Stimulated activated CD4-positive, alpha-beta T cell treated with anti-CD3 and anti-CD28 coated beads, Interleukin-2, amount 100 ng/mL, for 4 hours (primary cell): ENCODE data around the gene DCAF17.
"Not testable (repeated sequence)": the region's sequence is repeated elsewhere in the genome, so short reads cannot be mapped to it uniquely, and the experiment has no call there.

Experiments used
- DNase-seq: peaks from one replicate; pipeline ENCODE4 v3.0.0-alpha.2; 2020; ENCODE audit warnings: low read depth

DCAF17 gene

DNA sequence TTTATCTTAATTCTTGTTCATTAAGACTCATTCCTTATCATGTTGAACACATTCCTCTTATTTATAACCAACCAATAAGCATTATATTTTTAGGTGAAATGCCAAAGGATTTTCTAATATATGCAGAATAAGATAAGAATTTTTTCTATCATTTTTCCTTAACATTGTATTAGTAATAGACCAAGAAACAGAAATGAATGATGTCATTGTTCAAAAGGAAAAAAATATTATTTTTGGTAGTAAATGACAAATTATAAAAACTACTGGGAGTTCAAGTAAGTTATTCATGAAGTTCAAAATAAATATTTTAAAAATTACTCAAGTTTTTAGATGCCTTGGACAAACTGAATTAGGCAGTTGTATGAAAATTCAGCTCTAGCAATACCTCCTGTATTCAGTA, 25.5 kb downstream of the DCAF17 start:
- no peak for DNase-seq

DNA sequence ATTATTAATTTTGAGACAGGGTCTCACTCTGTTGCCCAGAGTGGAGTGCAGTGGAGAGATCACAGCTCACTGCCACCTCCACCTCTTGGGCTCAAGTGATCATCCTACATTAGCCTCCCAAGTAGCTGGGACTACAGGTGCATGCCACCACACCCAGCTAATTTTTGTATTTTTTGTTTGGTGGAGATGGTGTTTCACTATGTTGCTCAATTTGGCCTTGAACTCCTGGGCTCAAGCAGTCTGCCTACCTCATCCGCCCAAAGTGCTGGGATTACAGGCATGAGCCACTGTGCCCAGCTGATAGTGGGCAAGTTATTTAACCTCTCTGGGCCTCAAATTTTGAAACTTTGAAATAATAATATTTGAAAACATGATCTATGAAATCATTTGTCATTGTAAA, 26.5 kb downstream of the DCAF17 start:
- no peak for DNase-seq

DNA sequence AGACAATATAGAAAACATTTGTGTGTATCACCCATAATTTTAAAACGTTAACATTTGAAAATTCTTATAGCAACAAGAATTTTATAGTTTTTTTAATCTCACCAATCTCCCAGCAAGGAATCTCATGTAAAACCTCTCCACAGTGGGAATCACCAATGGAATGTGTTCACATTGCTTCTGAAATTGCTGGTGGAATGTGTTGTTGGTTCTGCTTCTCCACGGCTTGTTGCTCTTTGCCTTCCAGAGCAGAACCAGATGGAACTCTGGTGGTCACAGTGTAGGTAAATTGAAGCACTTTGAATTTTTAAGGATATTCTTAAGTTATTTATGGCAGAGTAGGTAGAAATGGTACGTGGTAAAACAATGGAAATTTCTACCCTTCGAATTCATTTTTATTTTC, 35.1 kb downstream of the DCAF17 start:
- no peak for DNase-seq

DNA sequence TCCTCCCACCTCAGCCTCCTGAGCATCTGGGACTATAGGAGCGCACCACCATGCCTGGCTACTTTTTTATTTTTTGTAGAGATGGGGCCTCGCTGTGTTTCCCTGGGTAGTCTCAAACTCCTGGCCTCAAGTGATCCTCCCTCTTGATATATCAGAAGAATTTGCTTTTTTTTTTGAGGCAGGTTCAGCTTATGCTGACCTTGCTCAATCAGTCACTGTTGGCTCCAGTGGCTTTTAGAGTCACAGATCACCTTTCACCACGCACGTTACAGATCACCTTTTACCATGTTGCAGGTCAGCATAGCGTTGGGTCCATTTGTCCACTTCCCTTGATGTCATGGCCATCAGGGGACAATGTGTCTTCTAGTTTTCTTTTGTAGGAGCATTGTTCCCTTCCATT, 36.1 kb downstream of the DCAF17 start:
- no peak for DNase-seq

DNA sequence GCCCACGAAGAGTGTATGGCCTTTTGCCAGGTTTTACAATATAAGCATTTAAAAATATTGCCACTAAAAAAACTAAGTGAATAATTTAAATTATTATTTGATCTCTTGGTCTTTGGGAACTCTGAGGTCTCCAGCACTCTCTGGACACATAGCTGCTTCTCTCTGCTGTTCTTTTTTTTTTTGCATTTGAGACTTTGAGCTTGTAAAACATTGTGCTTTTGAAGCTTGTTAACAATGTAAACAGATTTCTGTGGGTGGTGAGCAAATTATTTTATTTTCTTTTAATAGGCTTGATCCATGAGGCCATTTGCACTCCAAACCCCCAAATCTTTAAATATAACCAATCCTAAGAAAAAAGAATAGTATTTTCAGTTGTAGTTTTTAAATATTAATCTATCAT, 42.0 kb downstream of the DCAF17 start:
- no peak for DNase-seq

DNA sequence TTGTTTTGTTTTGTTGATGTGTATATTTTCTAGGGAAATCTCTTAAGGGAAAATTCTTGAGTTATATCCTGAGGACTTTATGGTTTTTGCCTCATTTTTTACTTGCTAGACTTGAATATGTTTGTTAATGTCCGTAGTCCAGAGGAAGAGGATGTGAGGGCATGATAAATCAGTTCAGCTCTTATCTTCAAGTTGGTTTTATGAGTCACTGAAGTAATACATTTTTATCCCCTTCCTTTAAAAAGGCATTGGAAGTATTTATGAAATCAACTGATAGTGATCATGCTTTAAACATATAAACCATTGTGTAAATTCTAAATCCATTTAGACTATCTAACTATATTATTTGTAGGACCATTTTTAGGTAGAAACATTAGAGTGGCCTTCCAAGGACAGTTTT, 44.3 kb downstream of the DCAF17 start:
- no peak for DNase-seq

DNA sequence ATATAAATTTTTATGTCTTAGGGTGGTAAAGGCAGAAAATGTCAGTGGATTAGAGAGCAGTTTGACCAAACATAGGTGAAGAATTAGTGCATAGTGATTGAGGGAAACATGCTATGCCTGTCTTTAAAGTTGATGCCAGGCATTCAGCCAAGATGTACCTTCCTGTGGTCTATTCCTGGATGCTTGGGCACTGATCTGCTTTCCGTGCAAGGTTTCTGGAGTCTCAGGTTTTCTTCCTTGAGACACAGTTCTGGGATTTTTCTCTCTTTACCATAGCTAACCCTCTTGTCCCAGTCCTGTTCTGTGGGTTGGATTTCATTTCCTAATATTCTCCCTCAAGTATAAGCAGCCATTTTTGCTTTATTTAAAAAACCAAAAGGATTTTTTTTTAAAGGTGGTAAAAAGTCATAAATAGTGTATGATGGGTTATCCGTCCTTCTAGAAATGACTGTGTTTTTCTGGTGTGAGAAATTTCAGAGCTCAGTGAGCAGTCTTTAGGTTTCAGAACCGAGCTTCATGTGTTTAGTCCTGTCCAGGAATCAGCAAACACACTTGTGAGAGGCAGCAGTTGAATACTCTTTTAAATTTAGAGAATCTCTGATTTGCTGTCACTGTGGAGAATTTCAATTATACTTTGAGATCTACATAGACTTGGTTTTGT, 45.3 kb downstream of the DCAF17 start:
- DNase-seq, result no peak

DNA sequence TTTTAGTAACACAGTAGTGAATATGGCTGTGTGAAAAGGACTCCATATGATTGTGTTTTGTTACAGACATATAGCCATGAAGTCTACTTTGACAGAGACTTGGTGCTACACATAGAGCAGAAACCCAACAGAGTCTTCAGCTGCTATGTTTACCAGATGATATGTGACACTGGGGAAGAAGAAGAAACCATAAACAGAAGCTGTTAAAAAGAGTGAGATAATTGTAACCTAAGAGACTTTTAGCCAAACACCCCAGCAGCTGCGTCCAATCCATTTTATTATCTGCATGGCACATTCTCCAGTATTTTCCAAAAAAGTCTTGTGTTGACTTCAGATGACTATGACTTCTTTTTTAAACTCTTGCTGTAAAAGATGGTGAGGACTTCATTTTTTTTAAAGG, 46.9 kb downstream of the DCAF17 start:
- no peak for DNase-seq

DNA sequence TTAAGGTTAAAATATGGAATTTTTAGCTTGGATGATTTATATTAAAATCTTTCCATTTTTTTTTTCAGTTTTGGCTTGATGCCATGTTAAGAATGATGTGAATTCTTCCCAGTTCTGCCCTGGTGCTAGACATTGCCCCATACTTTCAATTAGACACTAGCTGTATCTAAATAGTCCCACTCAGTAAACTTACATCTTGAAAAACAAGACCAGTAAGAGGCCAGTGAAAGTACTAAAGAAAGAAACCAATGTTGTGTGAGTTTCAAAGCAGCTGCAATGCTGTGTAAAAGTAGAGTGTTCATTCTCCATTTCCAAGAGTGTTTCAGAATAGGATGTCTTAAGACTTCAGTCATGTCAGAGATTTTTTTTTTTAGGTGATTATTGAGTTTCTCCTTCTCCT, 48.3 kb downstream of the DCAF17 start:
- no peak for DNase-seq

DNA sequence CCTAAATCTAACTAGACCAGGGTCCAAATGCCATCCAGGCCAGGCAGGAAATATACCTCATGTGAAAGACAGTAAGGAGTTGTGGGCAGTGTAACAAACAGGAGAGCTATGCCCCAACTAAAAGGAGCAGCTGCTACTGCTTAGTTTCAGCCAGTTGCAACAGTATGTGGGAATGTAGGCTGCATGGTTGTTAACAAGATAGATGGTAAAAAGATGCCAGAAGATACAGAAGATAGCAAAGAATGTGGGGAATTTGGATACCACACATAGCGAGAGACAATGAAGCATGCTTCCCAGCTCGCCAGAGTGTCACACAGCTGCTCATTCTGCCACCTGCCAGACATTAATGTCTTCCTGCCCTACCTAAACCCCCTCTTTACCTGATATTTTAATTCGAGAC, 48.9 kb downstream of the DCAF17 start:
- DNase-seq, result no peak

DNA sequence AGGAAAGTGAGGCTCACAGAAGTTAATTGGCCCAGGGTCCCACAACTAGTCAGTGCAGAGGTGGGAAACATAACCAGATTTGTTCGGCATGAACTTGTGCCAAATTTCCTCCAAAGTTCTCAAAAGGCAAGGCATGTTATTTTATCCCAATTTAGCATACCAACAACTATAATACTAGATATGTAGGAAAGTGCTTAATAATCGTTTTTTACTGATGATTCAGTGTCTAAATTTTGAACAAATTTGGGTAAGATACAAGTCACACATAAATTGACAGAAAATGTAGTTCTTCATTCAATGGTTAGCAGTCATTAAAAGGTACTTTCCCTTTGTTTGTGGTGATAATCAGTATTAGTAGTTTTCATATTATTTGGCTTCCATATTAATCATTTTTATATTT, 49.8 kb downstream of the DCAF17 start:
- no peak for DNase-seq

DNA sequence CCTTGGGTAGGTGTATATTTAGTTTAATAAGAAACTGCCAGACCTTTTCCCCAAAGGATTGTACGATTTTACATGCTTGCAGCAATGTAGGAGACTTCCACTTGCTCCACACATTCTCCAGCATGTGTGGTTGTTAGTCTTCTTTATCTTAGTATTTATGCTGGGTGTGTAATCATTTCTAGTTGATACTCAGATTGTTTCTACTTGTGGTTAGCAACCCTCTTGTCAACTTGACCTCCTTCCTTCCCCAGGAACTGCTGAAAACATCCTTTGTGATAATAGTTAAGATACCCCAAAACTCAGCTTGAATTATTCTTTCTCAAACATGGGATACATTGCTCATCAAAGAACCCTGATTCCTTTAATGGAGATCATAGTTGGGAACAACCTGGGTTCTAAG, 51.1 kb downstream of the DCAF17 start:
- no peak for DNase-seq

DNA sequence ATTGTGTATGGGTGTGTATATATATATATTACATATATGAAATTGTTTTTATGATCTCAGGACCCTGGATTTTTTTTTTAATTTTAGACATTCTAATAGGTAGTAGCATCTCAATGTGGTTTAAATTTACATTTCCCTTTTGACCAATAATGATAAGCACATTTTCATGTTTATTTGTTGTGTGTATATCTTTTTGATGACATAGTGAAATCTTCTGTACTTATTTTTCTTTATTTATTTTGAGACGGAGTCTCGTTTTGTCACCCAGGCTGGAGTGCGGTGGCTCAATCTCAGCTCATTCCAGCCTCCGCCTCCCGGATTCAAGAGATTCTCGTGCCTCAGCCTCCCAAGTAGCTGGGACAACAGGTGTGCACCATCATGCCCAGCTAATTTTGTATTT, 53.2 kb downstream of the DCAF17 start:
- DNase-seq, result no peak

DNA sequence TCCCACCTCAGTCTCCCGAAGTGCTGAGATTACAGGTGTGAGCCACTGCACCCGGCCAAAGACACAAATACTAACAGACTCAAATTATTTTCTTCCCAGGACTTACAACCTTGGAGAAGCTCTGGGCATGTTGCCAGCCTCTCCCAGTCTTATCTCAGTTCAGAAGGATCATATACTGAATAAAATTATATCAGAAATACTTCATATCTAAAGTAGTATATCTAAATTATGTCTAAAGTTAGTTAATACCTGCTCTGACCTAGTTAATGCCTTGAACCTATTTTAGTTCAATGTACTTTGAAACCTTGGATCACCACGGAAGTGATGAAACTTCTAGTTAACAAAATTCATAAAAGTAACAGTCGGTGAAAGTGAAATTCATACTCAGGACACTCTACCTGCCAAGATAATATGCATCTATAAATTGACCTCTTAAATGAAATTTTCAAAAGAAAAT, 53.8 kb downstream of the DCAF17 start:
- no peak for DNase-seq

DNA sequence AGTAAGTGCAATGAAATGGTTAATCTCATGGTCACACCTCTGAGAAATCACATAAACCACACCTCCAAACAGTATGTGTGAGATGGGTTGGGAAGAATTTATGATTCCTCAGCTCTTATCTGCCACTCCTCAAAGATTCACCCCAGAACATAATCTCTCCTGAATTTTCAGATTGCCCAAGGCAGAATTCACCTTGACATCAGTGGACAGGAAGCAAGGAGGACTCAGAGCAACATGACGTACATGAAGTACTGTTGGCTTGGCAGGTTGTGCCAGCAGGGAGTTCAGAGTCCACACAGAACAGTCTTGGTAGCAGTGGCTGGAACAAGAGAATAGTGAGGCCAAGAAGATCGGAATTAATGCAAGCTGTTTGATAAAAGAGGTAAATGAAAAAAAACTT, 56.6 kb downstream of the DCAF17 start:
- DNase-seq, result no peak

DNA sequence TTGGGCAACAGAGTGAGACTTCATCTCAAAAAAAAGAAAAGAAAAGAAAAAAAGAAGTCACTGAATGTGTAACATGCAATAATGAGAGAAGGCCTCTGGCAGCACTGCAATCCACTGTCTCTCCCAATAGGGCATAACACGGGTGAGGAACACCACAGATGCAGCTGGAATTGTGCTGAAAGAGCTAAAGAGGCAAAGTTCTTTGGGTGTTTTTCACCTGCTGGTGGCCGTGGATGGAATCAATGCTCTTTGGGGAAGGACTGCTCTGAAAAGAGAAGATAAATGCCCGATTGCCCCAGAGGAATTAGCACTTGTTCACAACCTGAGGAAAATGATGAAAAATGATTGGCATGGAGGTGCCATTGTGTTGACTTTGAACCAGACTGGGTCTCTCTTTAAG, 57.3 kb downstream of the DCAF17 start:
- DNase-seq, result no peak

DNA sequence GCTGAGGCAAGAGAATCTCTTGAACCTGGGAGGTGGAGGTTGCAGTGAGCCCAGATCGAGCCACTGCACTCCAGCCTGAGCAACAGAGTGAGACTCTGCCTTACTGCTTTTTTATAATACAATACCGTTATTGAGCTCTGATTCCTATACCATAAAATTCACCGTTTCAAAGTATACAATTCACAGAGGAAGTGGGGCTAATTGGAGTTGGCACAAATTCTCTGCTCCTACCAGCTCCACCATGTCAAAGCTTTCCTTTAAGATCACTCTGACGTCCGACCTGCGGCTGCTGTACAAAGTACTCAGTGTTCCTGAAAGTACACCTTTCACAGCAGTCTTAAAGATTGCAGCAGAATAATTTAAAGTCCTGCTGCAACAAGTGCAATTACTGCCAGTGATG, 58.6 kb downstream of the DCAF17 start:
- no peak for DNase-seq

DNA sequence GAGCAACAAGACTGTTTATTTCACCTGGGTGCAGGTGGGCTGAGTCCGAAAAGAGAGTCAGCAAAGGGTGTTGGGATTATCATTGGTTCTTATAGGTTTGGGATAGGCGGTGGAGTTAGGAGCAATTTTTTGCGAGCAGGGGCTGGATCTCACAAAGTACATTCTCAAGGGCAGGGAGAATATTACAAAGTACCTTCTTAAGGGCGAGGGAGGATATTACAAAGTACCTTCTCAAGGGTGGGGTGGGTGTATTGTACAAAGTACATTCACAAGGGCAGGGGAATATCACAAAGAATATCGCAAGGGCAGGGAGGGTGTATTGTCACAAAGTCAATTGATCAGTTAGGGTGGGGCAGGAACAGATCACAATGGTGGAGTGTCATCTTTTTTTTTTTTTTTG, 63.6 kb downstream of the DCAF17 start:
- not testable (repeated sequence) for DNase-seq

DNA sequence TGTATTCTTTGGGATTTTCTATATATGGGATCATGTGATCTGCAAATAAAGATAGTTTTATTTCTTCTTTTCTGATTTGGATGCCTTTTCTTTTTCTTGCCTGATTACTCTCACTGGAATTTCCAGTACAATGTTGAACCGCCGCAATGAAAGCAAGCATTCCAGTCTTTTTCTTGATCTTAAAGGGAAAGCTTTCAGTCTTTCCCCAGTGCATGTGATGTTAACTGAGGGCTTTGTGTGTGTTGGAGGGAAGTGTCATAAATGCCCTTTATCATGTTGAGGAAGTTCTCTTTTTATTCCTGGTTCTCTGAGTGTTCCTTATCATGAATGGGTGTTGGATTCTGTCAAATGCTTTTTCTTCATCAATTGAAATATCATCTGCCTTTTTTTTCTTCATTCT, 71.3 kb downstream of the DCAF17 start:
- no peak for DNase-seq

DNA sequence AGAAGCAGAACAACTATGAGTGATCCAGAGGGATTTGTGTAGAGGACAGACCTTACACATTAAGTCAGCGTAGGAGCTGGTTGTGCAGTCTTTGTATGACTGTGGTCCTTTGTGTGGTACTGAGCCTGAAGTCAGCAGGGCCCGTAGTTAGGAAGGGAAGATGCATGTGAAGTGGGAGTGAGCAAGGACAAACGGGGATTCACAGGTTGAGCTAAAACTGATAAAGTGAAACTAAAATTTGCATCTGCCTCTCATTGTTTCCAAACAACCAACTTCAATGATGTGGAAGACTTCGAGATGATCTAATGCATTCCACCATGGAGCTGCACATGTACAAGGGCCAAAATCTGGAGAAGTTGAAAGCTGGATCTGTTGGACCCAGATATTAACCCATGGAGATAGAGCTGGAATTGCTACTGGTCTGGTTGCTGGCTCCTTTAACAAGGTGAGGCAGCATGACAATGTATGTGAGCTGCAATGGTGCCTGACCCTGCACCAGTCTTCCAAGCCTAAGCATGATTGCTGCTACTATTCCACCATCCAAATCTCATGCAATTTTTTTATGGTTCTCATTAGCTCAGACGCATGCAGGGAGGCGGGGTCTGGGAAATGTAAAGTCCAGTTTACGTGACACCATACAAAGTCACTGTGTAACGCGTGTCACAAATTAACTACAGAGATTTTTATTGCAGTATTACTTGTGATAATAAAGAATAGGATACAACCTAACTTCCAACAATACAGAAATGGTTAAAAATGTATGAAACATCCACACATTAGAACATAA, 76.1 kb downstream of the DCAF17 start:
- DNase-seq, result no peak

DNA sequence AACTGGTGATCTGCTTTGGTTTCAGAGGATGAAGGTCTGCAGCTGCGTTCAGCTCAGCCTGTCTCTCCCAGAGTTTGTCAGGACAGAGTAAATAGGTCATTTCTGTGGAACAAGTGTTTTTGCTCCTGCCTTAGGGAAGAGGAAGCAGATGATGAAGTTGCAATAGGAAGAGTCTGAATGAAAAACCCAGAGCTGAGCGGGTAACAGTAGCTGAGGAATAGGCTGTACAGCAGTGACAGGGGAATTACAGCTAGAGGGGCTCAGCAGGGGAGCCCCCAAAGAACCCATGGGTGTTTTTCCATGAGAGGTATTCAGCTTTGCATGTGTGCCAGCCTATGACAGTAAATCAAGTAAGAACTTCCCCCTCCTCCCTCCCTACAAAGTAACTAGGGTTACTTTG, 78.0 kb downstream of the DCAF17 start:
- DNase-seq, result no peak

DNA sequence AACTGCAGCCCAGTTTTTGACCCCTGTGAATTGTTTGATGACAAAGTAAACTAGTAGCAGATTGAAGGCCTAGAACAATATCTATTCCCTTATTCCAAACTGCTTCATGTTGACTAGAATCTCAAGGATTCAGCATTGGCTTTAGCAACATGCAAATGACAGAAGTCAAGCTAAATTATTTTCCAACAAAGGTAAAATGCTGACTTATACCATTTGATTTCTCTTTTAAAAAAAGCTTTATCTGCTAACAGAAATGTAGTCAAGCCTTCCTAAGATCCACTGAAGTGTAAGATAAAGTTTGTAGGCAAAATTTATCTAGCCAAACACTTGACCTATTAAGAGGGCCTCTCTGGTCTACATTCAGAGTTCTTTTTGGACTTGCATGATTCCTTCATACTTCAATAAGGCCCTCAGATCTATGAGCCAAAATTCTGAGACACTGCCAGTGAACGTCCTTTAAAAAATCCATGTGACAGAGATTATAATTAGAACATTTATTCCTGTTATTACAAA, 78.7 kb downstream of the DCAF17 start:
- no peak for DNase-seq

DNA sequence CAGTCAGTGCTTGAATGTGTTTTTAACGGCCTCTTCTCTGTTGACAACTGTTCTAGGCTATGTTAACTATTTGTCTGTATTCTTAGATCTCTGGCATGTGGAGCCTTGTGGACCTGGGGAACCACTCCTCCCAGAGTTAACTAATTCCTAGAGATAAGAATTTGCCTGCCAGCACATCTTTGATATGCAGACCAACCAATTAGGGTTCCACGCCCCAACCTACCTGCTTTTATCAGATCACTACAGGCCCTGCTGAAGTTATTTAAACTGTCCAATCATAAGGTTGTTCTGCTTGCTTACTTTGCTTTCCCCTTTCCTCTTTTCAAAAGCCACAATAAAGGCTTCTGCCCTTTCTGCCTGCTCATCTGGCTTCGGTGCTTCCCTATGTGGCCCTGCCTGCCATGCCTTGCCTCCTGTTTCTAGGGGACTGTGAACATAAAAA, 79.7 kb downstream of the DCAF17 start:
- DNase-seq, result no peak
